B cell (primary cell): ENCODE measurements around the gene DCST2. TPM values are rescaled to one million over a fixed set of nuclear protein-coding genes. Genes with fewer than 3 reads are reported as not detected.

Experiments used
- ATAC-seq: fragments of 200-7000 bp; cut with Tn5 transposase; one replicate; pipeline ENCODE4 v1.10.0; 2021; ENCODE audit warnings: low read depth, mild to moderate bottlenecking, moderate number of reproducible peaks, moderate library complexity
- CTCF ChIA-PET: fragments of 350-600 bp; sonication (Branson Sonifier 250); formaldehyde crosslinking; loops from one replicate; lab custom pipeline; 2021; ENCODE audit warnings: antibody characterized with exemption, inconsistent platforms; lab: Charles Lee
- POLR2A ChIA-PET: fragments of 350-600 bp; sonication (Branson Sonifier 250); formaldehyde crosslinking; loops from one replicate; lab custom pipeline; 2021; ENCODE audit warnings: antibody characterized with exemption; lab: Charles Lee
- DNase-seq: peaks from one replicate; pipeline ENCODE4 v3.0.0; 2013
- H2AFZ ChIP-seq: 2 replicates; pipeline ENCODE4 v1.6.1; 2012; ENCODE audit warnings: mild to moderate bottlenecking, low read depth, low read length; ENCODE audit not compliant: insufficient read depth, poor library complexity, severe bottlenecking
- H3K27ac ChIP-seq, 2 donors: 1 replicate in 1 of 2; 2 replicates in 1 of 2; pipeline ENCODE4 v1.5.1; 2012 to 2013; ENCODE audit warnings: low read length in 2 of 2, mild to moderate bottlenecking in 2 of 2, moderate library complexity in 1 of 2
- H3K27me3 ChIP-seq, 4 experiments: fragments of 200-600 bp in 1 of 4; sonication (generic) in 1 of 4; replicated peaks in 1 of 4; 1 replicate in 2 of 4; 2 replicates in 2 of 4; pipeline versions ENCODE4 v1.6.1 to v1.7.0; 2013 to 2016; ENCODE audit warnings: low read length in 3 of 4, mild to moderate bottlenecking in 2 of 4, mixed read lengths in 1 of 4, moderate library complexity in 1 of 4; ENCODE audit not compliant: insufficient read depth in 4 of 4, control insufficient read depth in 3 of 4; ENCODE audit errors: control extremely low read depth in 1 of 4
- H3K36me3 ChIP-seq, 2 experiments: replicated peaks in 1 of 2; 1 replicate in 1 of 2; 2 replicates in 1 of 2; pipeline versions ENCODE4 v1.6.1 to v1.7.1; 2013; ENCODE audit warnings: low read length in 1 of 2; ENCODE audit not compliant: insufficient read depth in 2 of 2, control insufficient read depth in 1 of 2; ENCODE audit errors: control extremely low read depth in 1 of 2, extremely low read depth in 1 of 2
- H3K4me1 ChIP-seq, 2 donors: fragments of 200-600 bp in 1 of 2; sonication (generic) in 1 of 2; 1 replicate in 1 of 2; 2 replicates in 1 of 2; pipeline versions ENCODE4 v1.5.1 to v1.6.1; 2013 to 2017; ENCODE audit warnings: low read length in 2 of 2; ENCODE audit not compliant: control insufficient read depth in 2 of 2, insufficient read depth in 2 of 2
- H3K4me2 ChIP-seq: replicated peaks from 2 replicates; pipeline ENCODE3; 2012; ENCODE audit warnings: mild to moderate bottlenecking, low read depth, low read length; ENCODE audit not compliant: poor library complexity, severe bottlenecking
- H3K4me3 ChIP-seq, 5 experiments: fragments of 200-600 bp in 1 of 5; sonication (generic) in 1 of 5; 1 replicate in 3 of 5; 2 replicates in 2 of 5; pipeline versions ENCODE4 v1.5.1 to v1.7.0; 2011 to 2016; ENCODE audit warnings: low read length in 4 of 5, mild to moderate bottlenecking in 4 of 5, low read depth in 2 of 5, control low read depth in 1 of 5, moderate library complexity in 1 of 5; ENCODE audit not compliant: insufficient read depth in 1 of 5; ENCODE audit errors: control extremely low read depth in 1 of 5, extremely low read depth in 1 of 5
- H3K79me2 ChIP-seq: fragments of 200-600 bp; sonication (generic); one replicate; pipeline ENCODE4 v1.6.0; 2016; ENCODE audit warnings: low read length; ENCODE audit not compliant: control insufficient read depth, insufficient read depth
- H3K9ac ChIP-seq: fragments of 200-600 bp; sonication (generic); 2 replicates; pipeline ENCODE4 v1.6.1; 2017; ENCODE audit warnings: mild to moderate bottlenecking, low read length, moderate library complexity
- H3K9me3 ChIP-seq, 3 donors: one replicate each; pipeline versions ENCODE4 v1.6.1 to v1.7.1; 2013; ENCODE audit warnings: low read length in 2 of 3; ENCODE audit not compliant: control insufficient read depth in 2 of 3, insufficient read depth in 1 of 3; ENCODE audit errors: control extremely low read depth in 1 of 3
- H4K20me1 ChIP-seq: 2 replicates; pipeline ENCODE4 v1.6.0; 2012; ENCODE audit warnings: mild to moderate bottlenecking, low read length; ENCODE audit not compliant: insufficient read depth, control insufficient read depth, poor library complexity, severe bottlenecking
- H3K27ac Mint-ChIP-seq: one replicate; pipeline ENCODE4 v1.8.0; 2021; ENCODE audit warnings: mixed read lengths
- H3K27me3 Mint-ChIP-seq: one replicate; pipeline ENCODE4 v1.8.0; 2021; ENCODE audit warnings: mixed read lengths
- H3K4me1 Mint-ChIP-seq: one replicate; pipeline ENCODE4 v1.8.0; 2021; ENCODE audit warnings: mixed read lengths
- H3K4me3 Mint-ChIP-seq: one replicate; pipeline ENCODE4 v1.8.0; 2021; ENCODE audit warnings: mixed read lengths
- H3K9me3 Mint-ChIP-seq: one replicate; pipeline ENCODE4 v1.8.0; 2022; ENCODE audit warnings: mixed read lengths; ENCODE audit not compliant: insufficient read depth
- CTCF ChIP-seq: fragments of 200-600 bp; IDR thresholded peaks from one replicate; pipeline ENCODE4 v1.8.0; 2022; ENCODE audit warnings: antibody characterized with exemption, mild to moderate bottlenecking
- EZH2 ChIP-seq: IDR thresholded peaks from 2 replicates; pipeline ENCODE4 v1.6.1; 2012; ENCODE audit warnings: borderline replicate concordance, low read depth, mild to moderate bottlenecking, moderate library complexity, low read length; ENCODE audit not compliant: insufficient read depth, poor library complexity, severe bottlenecking
- WGBS: methylation state at CpG from one replicate; pipeline ENCODE4 v1.1.5; 2013; ENCODE audit warnings: missing lambda C conversion rate; ENCODE audit not compliant: insufficient coverage; 5-methylcytosine and 5-hydroxymethylcytosine counted together
- intact Hi-C: fragments of 100-400 bp; cut with micrococcal nuclease; formaldehyde crosslinking; loops from one replicate; pipeline ENCODE4 v1.10.0; 2022
- polyA plus RNA-seq: library from polyadenylated mRNA; depleted of rRNA; stranded (reverse); fragments of >200 nt; gene quantifications from 2 replicates; pipeline ENCODE4 v1.2.3, GENCODE V29; 2012
- total RNA-seq, 2 donors: library from RNA; stranded (reverse); fragments of 120-200 nt in 1 of 2; gene quantifications; 1 replicate in 1 of 2; 2 replicates in 1 of 2; pipeline versions ENCODE4 v1.2.3 to v1.2.4, GENCODE V29; 2013 to 2022

DCST2 gene
- total and polyA plus RNA-seq, 2 donors (not counting 1 experiment from before 2014, with no cell fraction given) = 0.89 to 5.4 TPM

GRCh38 chr1:155057104-155057503, 23.5 kb upstream of the DCST2 start:
- Mint-ChIP-seq H3K4me1 (peaks cover 21% of the 10 kb centered on the region), H3K27ac (no peak overlapping the region), H3K9me3 (no peaks in the 10 kb centered on the region), H3K27me3 (no peaks in the 10 kb centered on the region), H3K4me3 (no peak overlapping the region)
- DNase-seq (no peak), ATAC-seq (no peak)
- H3K27me3 ChIP-seq = peaks cover 0 to 3% (median 0%) of the 10 kb centered on the region in 4 experiments
- H3K4me2 ChIP-seq = no peak overlapping the region
- peaks cover 11% of the 10 kb centered on the region for H4K20me1 ChIP-seq
- H3K79me2 ChIP-seq = peaks cover 4% of the 10 kb centered on the region
- H3K4me1 ChIP-seq = peaks cover 17 to 25% of the 10 kb centered on the region in 2 donors
- WGBS = 99% methylated on average over 8 of the region's 8 CpGs
- TF ChIP-seq CTCF = no peak
- no peak for TF ChIP-seq EZH2
- ChIA-PET POLR2A (interaction anchor here (1.6 kb wide), 1 partner anchor 28 kb away, joined by 7 read pairs; no protein-coding TSS in a partner anchor), CTCF (interaction anchor here (1.1 to 20.2 kb wide), 6 partner anchors 9 to 191 kb away, joined by 3 to 370 read pairs (median 4); partner anchors contain the start of gene ADAM15)
- peaks cover 0 to 3% of the 10 kb centered on the region in 2 experiments for H3K36me3 ChIP-seq
- H2AFZ ChIP-seq = no peak overlapping the region
- no peak overlapping the region for H3K4me3 ChIP-seq
- H3K9ac ChIP-seq = no peak overlapping the region
- no peaks in the 10 kb centered on the region for H3K9me3 ChIP-seq
- intact Hi-C loops = no loop called here
- H3K27ac ChIP-seq = no peak overlapping the region

DNA sequence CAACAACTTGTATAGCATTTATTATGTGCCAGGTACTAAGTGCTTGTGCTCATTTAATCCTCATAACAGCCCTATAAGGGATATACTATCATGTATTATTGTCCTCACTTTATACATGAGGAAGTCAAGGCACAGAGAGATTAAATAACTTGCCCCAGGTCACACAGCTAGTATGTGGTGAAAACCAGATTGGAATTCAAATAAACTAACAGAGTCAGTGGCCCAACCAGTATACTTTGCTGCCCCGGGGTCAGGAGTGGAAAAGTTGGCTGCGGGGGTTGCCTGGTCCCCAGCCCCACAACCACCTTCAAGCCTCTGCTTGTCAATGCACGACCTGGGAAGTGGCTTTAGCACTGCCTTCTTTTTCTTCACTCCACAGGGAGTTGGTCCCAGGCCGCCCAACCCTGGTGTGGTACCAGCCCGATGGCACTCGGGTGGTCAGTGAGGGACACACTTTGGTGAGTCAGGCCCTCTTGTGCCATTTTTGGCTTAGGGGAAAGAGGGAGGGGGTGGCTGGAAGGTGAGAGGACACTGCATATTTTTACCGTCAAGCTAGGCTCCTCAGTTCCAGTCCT, 20.0 kb upstream of the DCST2 start:
- WGBS = 100% methylated on average over 7 of the region's 7 CpGs
- Histone ChIP-seq H3K27me3 (no peaks in the 10 kb centered on the region), H2AFZ (no peak overlapping the region), H3K4me3 (no peak overlapping the region), H3K4me1 (peaks cover 20 to 30% of the 10 kb centered on the region in 2 donors), H4K20me1 (no peaks in the 10 kb centered on the region), H3K9me3 (no peaks in the 10 kb centered on the region), H3K4me2 (peak overlapping the region; percentile 4), H3K27ac (no peak overlapping the region), H3K36me3 (peaks cover 0 to 3% of the 10 kb centered on the region in 2 experiments), H3K79me2 (no peaks in the 10 kb centered on the region), H3K9ac (no peak overlapping the region)
- Mint-ChIP-seq H3K4me3 (peak overlapping the region; percentile 41), H3K27ac (no peak overlapping the region), H3K9me3 (no peaks in the 10 kb centered on the region), H3K4me1 (peaks cover 25% of the 10 kb centered on the region), H3K27me3 (no peaks in the 10 kb centered on the region)
- intact Hi-C loops = no loop called here
- TF ChIP-seq CTCF (no peak), EZH2 (no peak)
- DNase-seq (no peak), ATAC-seq (no peak)
- CTCF ChIA-PET = interaction anchor here (1.7 to 20.2 kb wide), 6 partner anchors 5 to 719 kb away, joined by 3 to 370 read pairs (median 6); partner anchors contain the start of genes ADAM15 and EFNA4
- POLR2A ChIA-PET = interaction anchor here (0.6 kb wide), 1 partner anchor 43 kb away, joined by 4 read pairs; no protein-coding TSS in a partner anchor
